Epithelial cell of proximal tubule (primary cell): ENCODE measurements around the gene CTAGE1. TPM values are rescaled to one million over a fixed set of nuclear protein-coding genes. Genes with fewer than 3 reads are reported as not detected.

Experiments used
- DNase-seq: peaks from one replicate; pipeline ENCODE4 v3.0.0-alpha.2; 2011; ENCODE audit warnings: low read depth
- H3K4me3 ChIP-seq: 2 replicates; pipeline ENCODE4 v1.5.1; 2011; ENCODE audit warnings: low read depth, mild to moderate bottlenecking, low read length
- CTCF ChIP-seq: conservative IDR thresholded peaks from 2 replicates; pipeline ENCODE4 v1.5.1; 2012; ENCODE audit warnings: low read depth, mild to moderate bottlenecking, low read length
- total RNA-seq: library from RNA; depleted of rRNA; stranded (reverse); fragments of >200 nt; gene quantifications from 2 replicates; pipeline ENCODE4 v1.2.3, GENCODE V29; 2015

The CTAGE1 gene
- total RNA-seq, 1 donor from 2014 or later, result not detected

- no peak for DNase-seq
- H3K4me3 ChIP-seq, result no peak overlapping the region
- TF ChIP-seq CTCF, result no peak
Observed at GRCh38 chr18:22424565-22424963, 6.8 kb upstream of the CTAGE1 start.

GRCh38 chr18:22423878-22424564 is 6.3 kb upstream of the CTAGE1 start:
- no peak overlapping the region for H3K4me3 ChIP-seq
- TF ChIP-seq CTCF, result no peak
- no peak for DNase-seq

- H3K4me3 ChIP-seq, result no peak overlapping the region
- TF ChIP-seq CTCF, result no peak
- no peak for DNase-seq
Observed at GRCh38 chr18:22422909-22423548, 5.3 kb upstream of the CTAGE1 start.

- no peak overlapping the region for H3K4me3 ChIP-seq
- DNase-seq, result no peak
- no peak for TF ChIP-seq CTCF
Observed at GRCh38 chr18:22420652-22421051, 2.9 kb upstream of the CTAGE1 start.

- no peak for DNase-seq
- TF ChIP-seq CTCF, result no peak
- no peak overlapping the region for H3K4me3 ChIP-seq
Observed at GRCh38 chr18:22412176-22412911, 5.4 kb downstream of the CTAGE1 start.

GRCh38 chr18:22411446-22411845 is 6.3 kb downstream of the CTAGE1 start:
- no peak overlapping the region for H3K4me3 ChIP-seq
- DNase-seq, result no peak
- TF ChIP-seq CTCF, result no peak
